ENCODE data around the gene SPHKAP.

SPHKAP gene

DNA sequence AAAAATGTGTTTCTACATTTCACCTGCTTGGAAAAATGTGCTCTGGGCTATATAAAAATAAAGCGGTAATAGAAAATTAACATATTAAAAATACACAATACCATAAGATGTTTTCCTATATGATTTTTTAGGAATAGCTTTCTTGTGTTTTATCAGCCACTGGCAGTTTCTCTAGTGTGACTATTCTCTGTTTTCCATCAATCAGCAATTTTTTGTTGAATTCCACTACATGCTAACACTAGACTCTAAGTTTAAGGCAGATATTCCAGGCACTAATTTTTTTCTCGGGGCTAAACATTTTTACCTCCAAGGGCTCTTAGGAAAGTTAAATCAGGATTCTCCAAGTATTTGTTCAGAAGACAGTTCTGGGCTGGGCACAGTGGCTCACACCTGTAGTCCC is 140.5 kb downstream of the SPHKAP start:
- DNase-seq, result no peak
- Histone ChIP-seq H3K27me3 (replicated peaks; ENCODE audit: control insufficient read depth, insufficient read depth, low read length, poor library complexity, severe bottlenecking) (no peaks in the 10 kb centered on the region), H3K36me3 (ENCODE audit: control insufficient read depth, insufficient read depth, low read length) (no peaks in the 10 kb centered on the region), H3K4me1 (ENCODE audit: control insufficient read depth, insufficient read depth, low read length, poor library complexity, severe bottlenecking) (no peaks in the 10 kb centered on the region), H3K9me3 (ENCODE audit: control insufficient read depth, low read length) (no peaks in the 10 kb centered on the region), H3K27ac (ENCODE audit: insufficient read depth, low read length, poor library complexity, severe bottlenecking) (no peak overlapping the region), H3K4me3 (ENCODE audit: insufficient read depth, low read depth, low read length, poor library complexity, severe bottlenecking) (no peak overlapping the region)

- no peaks in the 10 kb centered on the region for H3K9me3 ChIP-seq (ENCODE audit: control insufficient read depth, low read length)
- H3K4me3 ChIP-seq (ENCODE audit: insufficient read depth, low read depth, low read length, poor library complexity, severe bottlenecking), result no peak overlapping the region
- no peaks in the 10 kb centered on the region for H3K4me1 ChIP-seq (ENCODE audit: control insufficient read depth, insufficient read depth, low read length, poor library complexity, severe bottlenecking)
- H3K27me3 ChIP-seq (replicated peaks; ENCODE audit: control insufficient read depth, insufficient read depth, low read length, poor library complexity, severe bottlenecking), result no peaks in the 10 kb centered on the region
- no peak overlapping the region for H3K27ac ChIP-seq (ENCODE audit: insufficient read depth, low read length, poor library complexity, severe bottlenecking)
- H3K36me3 ChIP-seq (ENCODE audit: control insufficient read depth, insufficient read depth, low read length), result no peaks in the 10 kb centered on the region
- DNase-seq, result no peak
Observed at GRCh38 chr2:228039752-228040534, 141.5 kb downstream of the SPHKAP start.

DNA sequence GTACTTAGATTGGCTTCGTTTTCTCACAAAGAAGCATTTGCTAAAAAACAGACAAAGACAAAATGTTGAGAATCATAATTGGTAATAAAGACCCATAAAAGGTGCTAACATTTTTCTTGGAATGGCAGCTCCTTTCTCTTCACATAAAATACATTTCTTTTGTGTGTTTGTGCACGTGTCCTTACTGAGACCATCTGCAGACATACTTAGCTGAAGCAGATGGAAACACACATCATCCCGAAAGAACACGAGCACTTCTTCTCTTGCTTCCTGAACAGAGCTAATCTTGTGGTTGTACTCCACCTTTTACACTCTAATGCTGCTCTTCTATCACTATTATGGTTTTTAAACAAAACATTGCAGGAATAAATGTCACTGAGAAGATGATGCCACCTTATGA is 142.5 kb downstream of the SPHKAP start:
- H3K36me3 ChIP-seq (ENCODE audit: control insufficient read depth, insufficient read depth, low read length), result no peaks in the 10 kb centered on the region
- no peaks in the 10 kb centered on the region for H3K9me3 ChIP-seq (ENCODE audit: control insufficient read depth, low read length)

GRCh38 chr2:228037915-228038314 is 143.6 kb downstream of the SPHKAP start:
- H3K27ac ChIP-seq (ENCODE audit: insufficient read depth, low read length, poor library complexity, severe bottlenecking), result no peak overlapping the region
- H3K27me3 ChIP-seq (replicated peaks; ENCODE audit: control insufficient read depth, insufficient read depth, low read length, poor library complexity, severe bottlenecking), result no peaks in the 10 kb centered on the region
- H3K4me1 ChIP-seq (ENCODE audit: control insufficient read depth, insufficient read depth, low read length, poor library complexity, severe bottlenecking), result no peaks in the 10 kb centered on the region
- no peak overlapping the region for H3K4me3 ChIP-seq (ENCODE audit: insufficient read depth, low read depth, low read length, poor library complexity, severe bottlenecking)
- no peaks in the 10 kb centered on the region for H3K9me3 ChIP-seq (ENCODE audit: control insufficient read depth, low read length)
- DNase-seq, result no peak
- H3K36me3 ChIP-seq (ENCODE audit: control insufficient read depth, insufficient read depth, low read length), result no peaks in the 10 kb centered on the region

More for the DNA sequence above, 142.5 kb downstream of the SPHKAP start:
- Histone ChIP-seq H3K27me3 (replicated peaks; ENCODE audit: control insufficient read depth, insufficient read depth, low read length, poor library complexity, severe bottlenecking) (no peaks in the 10 kb centered on the region), H3K4me3 (ENCODE audit: insufficient read depth, low read depth, low read length, poor library complexity, severe bottlenecking) (no peak overlapping the region), H3K4me1 (ENCODE audit: control insufficient read depth, insufficient read depth, low read length, poor library complexity, severe bottlenecking) (no peaks in the 10 kb centered on the region), H3K27ac (ENCODE audit: insufficient read depth, low read length, poor library complexity, severe bottlenecking) (no peak overlapping the region)
- no peak for DNase-seq

- no peak overlapping the region for H3K4me3 ChIP-seq (ENCODE audit: insufficient read depth, low read depth, low read length, poor library complexity, severe bottlenecking)
- no peak overlapping the region for H3K27ac ChIP-seq (ENCODE audit: insufficient read depth, low read length, poor library complexity, severe bottlenecking)
- H3K27me3 ChIP-seq (replicated peaks; ENCODE audit: control insufficient read depth, insufficient read depth, low read length, poor library complexity, severe bottlenecking), result no peaks in the 10 kb centered on the region
- H3K36me3 ChIP-seq (ENCODE audit: control insufficient read depth, insufficient read depth, low read length), result no peaks in the 10 kb centered on the region
- no peaks in the 10 kb centered on the region for H3K9me3 ChIP-seq (ENCODE audit: control insufficient read depth, low read length)
- H3K4me1 ChIP-seq (ENCODE audit: control insufficient read depth, insufficient read depth, low read length, poor library complexity, severe bottlenecking), result no peaks in the 10 kb centered on the region
- DNase-seq, result no peak
Observed at GRCh38 chr2:228023619-228024018, 157.9 kb downstream of the SPHKAP start.

DNA sequence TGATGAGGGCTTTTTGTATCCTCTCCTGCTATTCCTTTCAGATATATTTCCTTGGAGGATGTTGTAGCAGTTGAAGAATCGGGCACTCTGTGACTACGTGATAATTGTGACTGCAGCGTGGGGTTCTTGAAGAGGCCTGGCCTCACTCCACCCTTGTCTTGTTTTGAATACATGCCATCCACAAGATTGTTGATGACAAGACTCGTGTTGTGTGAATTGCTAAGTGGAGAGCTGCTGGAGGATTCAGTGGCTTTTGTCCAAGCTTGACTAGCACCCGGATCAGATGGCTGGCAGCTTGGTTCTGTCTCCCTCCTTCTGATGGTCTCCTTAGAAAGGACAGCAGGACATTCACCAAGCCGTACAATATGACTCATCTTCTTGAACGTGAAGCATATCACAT is 163.2 kb downstream of the SPHKAP start:
- no peaks in the 10 kb centered on the region for H3K4me1 ChIP-seq (ENCODE audit: control insufficient read depth, insufficient read depth, low read length, poor library complexity, severe bottlenecking)
- no peak for DNase-seq
- no peaks in the 10 kb centered on the region for H3K27me3 ChIP-seq (replicated peaks; ENCODE audit: control insufficient read depth, insufficient read depth, low read length, poor library complexity, severe bottlenecking)
- H3K27ac ChIP-seq (ENCODE audit: insufficient read depth, low read length, poor library complexity, severe bottlenecking), result no peak overlapping the region
- no peaks in the 10 kb centered on the region for H3K9me3 ChIP-seq (ENCODE audit: control insufficient read depth, low read length)
- no peak overlapping the region for H3K4me3 ChIP-seq (ENCODE audit: insufficient read depth, low read depth, low read length, poor library complexity, severe bottlenecking)
- no peaks in the 10 kb centered on the region for H3K36me3 ChIP-seq (ENCODE audit: control insufficient read depth, insufficient read depth, low read length)

DNA sequence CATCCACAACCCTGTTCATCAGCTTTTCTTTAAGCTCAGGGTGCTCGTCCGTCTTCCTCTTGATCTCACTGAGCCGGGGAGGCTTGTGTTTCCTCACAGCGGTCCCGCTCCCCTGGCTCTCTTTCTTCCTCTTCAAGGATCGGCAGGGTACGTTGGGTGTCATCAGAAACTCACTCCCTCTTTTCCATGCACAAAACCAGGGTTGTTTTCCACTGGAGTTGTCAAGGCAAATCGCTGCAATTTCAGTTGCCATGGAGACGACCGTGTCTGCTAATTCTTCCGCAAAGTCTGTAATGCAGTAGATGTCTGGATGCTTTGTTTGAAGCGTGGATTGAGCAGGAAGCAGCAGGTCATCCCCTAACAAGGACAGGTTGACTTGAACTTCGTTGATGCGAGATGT is 163.7 kb downstream of the SPHKAP start:
- DNase-seq, result no peak
- no peaks in the 10 kb centered on the region for H3K36me3 ChIP-seq (ENCODE audit: control insufficient read depth, insufficient read depth, low read length)
- no peak overlapping the region for H3K27ac ChIP-seq (ENCODE audit: insufficient read depth, low read length, poor library complexity, severe bottlenecking)
- H3K4me3 ChIP-seq (ENCODE audit: insufficient read depth, low read depth, low read length, poor library complexity, severe bottlenecking), result no peak overlapping the region
- H3K4me1 ChIP-seq (ENCODE audit: control insufficient read depth, insufficient read depth, low read length, poor library complexity, severe bottlenecking), result no peaks in the 10 kb centered on the region
- H3K27me3 ChIP-seq (replicated peaks; ENCODE audit: control insufficient read depth, insufficient read depth, low read length, poor library complexity, severe bottlenecking), result no peaks in the 10 kb centered on the region
- no peaks in the 10 kb centered on the region for H3K9me3 ChIP-seq (ENCODE audit: control insufficient read depth, low read length)

DNA sequence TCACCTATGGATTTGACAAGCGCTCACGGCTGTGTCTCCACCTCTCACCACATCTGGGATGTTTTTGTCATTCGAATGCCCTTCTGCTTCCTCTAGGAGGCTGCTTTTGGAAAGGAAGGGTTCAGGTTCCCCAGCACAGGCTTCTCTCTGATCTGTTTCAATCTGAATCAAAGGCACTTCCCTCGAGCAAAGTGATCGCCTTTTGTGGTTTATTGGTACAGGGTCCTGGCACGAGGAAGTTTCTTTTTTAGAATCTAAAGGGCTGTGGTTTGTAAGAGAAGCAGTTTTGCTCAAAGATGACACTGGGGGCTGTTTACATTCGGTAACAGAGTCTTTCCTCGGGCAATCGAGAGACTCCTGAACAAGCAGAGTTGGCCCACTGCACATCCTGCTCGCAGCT is 165.1 kb downstream of the SPHKAP start:
- Histone ChIP-seq H3K4me3 (ENCODE audit: insufficient read depth, low read depth, low read length, poor library complexity, severe bottlenecking) (no peak overlapping the region), H3K36me3 (ENCODE audit: control insufficient read depth, insufficient read depth, low read length) (no peaks in the 10 kb centered on the region), H3K27me3 (replicated peaks; ENCODE audit: control insufficient read depth, insufficient read depth, low read length, poor library complexity, severe bottlenecking) (no peaks in the 10 kb centered on the region), H3K9me3 (ENCODE audit: control insufficient read depth, low read length) (no peaks in the 10 kb centered on the region), H3K4me1 (ENCODE audit: control insufficient read depth, insufficient read depth, low read length, poor library complexity, severe bottlenecking) (no peaks in the 10 kb centered on the region), H3K27ac (ENCODE audit: insufficient read depth, low read length, poor library complexity, severe bottlenecking) (no peak overlapping the region)
- DNase-seq, result no peak

DNA sequence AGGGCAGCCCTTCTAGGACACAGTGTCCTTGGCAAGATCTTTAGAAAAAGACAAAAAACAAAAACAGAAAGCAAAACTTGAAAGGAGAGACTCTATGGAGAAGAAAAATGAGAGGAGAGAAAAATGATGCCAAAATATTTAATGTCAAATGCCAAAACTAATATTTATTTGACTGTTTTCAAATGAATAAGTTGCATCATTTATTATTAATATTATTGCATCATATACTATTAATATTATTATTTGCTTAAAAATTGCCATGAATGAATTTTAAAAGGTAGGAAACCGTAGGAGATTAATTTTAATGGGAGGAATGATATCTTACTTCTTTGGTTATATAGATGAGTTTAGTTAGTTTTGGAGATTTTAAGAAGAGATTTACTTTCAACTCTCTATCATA is 165.7 kb downstream of the SPHKAP start:
- Histone ChIP-seq H3K4me1 (ENCODE audit: control insufficient read depth, insufficient read depth, low read length, poor library complexity, severe bottlenecking) (no peaks in the 10 kb centered on the region), H3K9me3 (ENCODE audit: control insufficient read depth, low read length) (no peaks in the 10 kb centered on the region), H3K27me3 (replicated peaks; ENCODE audit: control insufficient read depth, insufficient read depth, low read length, poor library complexity, severe bottlenecking) (no peaks in the 10 kb centered on the region), H3K4me3 (ENCODE audit: insufficient read depth, low read depth, low read length, poor library complexity, severe bottlenecking) (no peak overlapping the region), H3K36me3 (ENCODE audit: control insufficient read depth, insufficient read depth, low read length) (no peaks in the 10 kb centered on the region), H3K27ac (ENCODE audit: insufficient read depth, low read length, poor library complexity, severe bottlenecking) (no peak overlapping the region)
- DNase-seq, result no peak

DNA sequence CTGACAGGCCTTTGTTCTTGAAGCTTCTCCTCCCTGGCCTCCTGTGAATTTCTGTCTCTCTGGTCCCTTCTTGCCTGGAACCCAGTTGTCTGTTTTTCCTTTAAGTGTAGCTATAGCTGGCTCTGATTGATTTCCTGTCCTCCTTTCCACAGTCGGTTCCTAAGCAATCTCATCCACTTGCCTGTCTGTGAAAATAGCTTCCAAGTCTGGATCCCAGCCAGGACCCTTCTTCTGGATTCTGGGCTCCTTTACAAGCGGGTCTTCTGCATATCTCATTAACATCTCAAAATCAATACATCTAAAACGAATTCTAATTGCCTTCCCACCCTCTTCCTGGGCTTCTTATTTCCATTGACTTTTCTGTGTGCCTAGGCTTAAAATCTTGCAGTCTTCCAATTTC is 185.1 kb downstream of the SPHKAP start:
- DNase-seq, result no peak
- H3K27me3 ChIP-seq (replicated peaks; ENCODE audit: control insufficient read depth, insufficient read depth, low read length, poor library complexity, severe bottlenecking), result no peaks in the 10 kb centered on the region
- no peaks in the 10 kb centered on the region for H3K4me1 ChIP-seq (ENCODE audit: control insufficient read depth, insufficient read depth, low read length, poor library complexity, severe bottlenecking)
- no peak overlapping the region for H3K4me3 ChIP-seq (ENCODE audit: insufficient read depth, low read depth, low read length, poor library complexity, severe bottlenecking)
- no peak overlapping the region for H3K27ac ChIP-seq (ENCODE audit: insufficient read depth, low read length, poor library complexity, severe bottlenecking)
- no peaks in the 10 kb centered on the region for H3K36me3 ChIP-seq (ENCODE audit: control insufficient read depth, insufficient read depth, low read length)
- no peaks in the 10 kb centered on the region for H3K9me3 ChIP-seq (ENCODE audit: control insufficient read depth, low read length)

Data from effector memory CD4-positive, alpha-beta T cell (primary cell).